Esophagus squamous epithelium (tissue), 5 donors: ENCODE measurements around the gene ADGRG1. TPM values are rescaled to one million over a fixed set of nuclear protein-coding genes. Genes with fewer than 3 reads are reported as not detected.

Source experiments
- DNase-seq: peaks from one replicate; lab custom pipeline; 2025; lab: John Stamatoyannopoulos, UW
- H3K27ac ChIP-seq, 4 donors: fragments of 200-600 bp; sonication (generic); one replicate each; pipeline ENCODE4 v1.5.1; 2016 to 2019; ENCODE audit warnings: mild to moderate bottlenecking in 1 of 4
- H3K27me3 ChIP-seq, 4 donors: fragments of 200-600 bp; sonication (generic); 1 replicate in 3 of 4; 2 replicates in 1 of 4; pipeline versions ENCODE4 v1.5.1 to v1.6.0; 2017 to 2021; ENCODE audit warnings: antibody characterized with exemption in 1 of 4
- H3K36me3 ChIP-seq, 3 donors: fragments of 200-600 bp; sonication (generic); one replicate each; pipeline ENCODE4 v1.5.1; 2016 to 2019
- H3K4me1 ChIP-seq, 3 donors: fragments of 200-600 bp; sonication (generic); one replicate each; pipeline ENCODE4 v1.5.1; 2017 to 2019
- H3K4me3 ChIP-seq, 4 donors: fragments of 200-600 bp; sonication (generic); 1 replicate in 3 of 4; 2 replicates in 1 of 4; pipeline ENCODE4 v1.5.1; 2016 to 2019; ENCODE audit warnings: mild to moderate bottlenecking in 2 of 4, moderate library complexity in 1 of 4
- H3K9me3 ChIP-seq, 3 donors: fragments of 200-600 bp; sonication (generic); one replicate each; pipeline ENCODE4 v1.5.1; 2016 to 2019
- POLR2A ChIP-seq, 4 donors: fragments of 450-650 bp; IDR thresholded peaks; one replicate each; pipeline ENCODE4 v1.6.1; 2017; ENCODE audit warnings: antibody characterized with exemption in 4 of 4, mild to moderate bottlenecking in 4 of 4, moderate library complexity in 3 of 4
- WGBS, 2 donors: methylation state at CpG; one replicate each; pipeline ENCODE4 v1.1.5; 2018; 5-methylcytosine and 5-hydroxymethylcytosine counted together
- intact Hi-C: fragments of 100-400 bp; cut with DNase I; formaldehyde crosslinking; loops from one replicate; pipeline ENCODE4 v1.15.0; 2022
- total RNA-seq, 4 donors: library from RNA; depleted of rRNA; stranded (reverse); fragments of >200 nt; gene quantifications; one replicate each; pipeline ENCODE4 v1.1.0, GENCODE V29; 2016
- TF ChIP-seq, protein P1 (sequence below), 6 experiments: fragments of 450-650 bp in 4 of 6; fragments of 200-600 bp in 2 of 6; sonication (generic) in 2 of 6; IDR thresholded peaks; one replicate each; pipeline ENCODE4 v1.5.1; 2016 to 2019; ENCODE audit warnings: antibody characterized with exemption in 6 of 6, mild to moderate bottlenecking in 4 of 6, moderate library complexity in 4 of 6
- donor health status: DM: yes; HTN: yes; CAD: no.

ADGRG1 gene
- total RNA-seq, 4 donors from 2014 or later, result 37.0 to 65.5 (median 42.1) TPM

DNA sequence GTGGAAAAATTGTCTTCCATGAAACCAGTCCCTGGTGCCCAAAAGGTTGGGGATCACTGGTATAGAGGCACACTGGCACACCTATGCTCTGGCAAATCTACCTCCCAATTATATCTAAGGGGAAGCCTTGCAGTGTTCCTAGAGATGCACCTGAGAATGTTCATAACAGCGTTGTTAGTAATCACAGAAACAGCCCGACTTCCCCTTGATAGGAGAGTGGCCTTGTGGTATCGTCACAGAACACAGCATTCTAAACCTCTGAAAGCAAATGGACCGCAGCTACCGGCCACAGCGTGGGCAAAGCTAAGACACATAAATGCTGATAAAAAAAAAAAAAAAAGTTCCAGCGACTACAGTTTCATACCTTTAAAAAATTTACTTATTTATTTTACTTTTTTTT lies 39.1 kb upstream of the ADGRG1 start:
- Histone ChIP-seq H3K27me3 (peaks cover 0 to 24% (median 0%) of the 10 kb centered on the region in 4 donors), H3K9me3 (no peaks in the 10 kb centered on the region), H3K36me3 (no peaks in the 10 kb centered on the region), H3K27ac (no peak overlapping the region), H3K4me1 (peaks cover 9 to 31% (median 10%) of the 10 kb centered on the region in 3 donors), H3K4me3 (no peak overlapping the region)
- WGBS, 2 donors, result 86 to 94% methylated on average over 7 of the region's 7 CpGs
- DNase-seq, result no peak
- TF ChIP-seq, protein P1, sequence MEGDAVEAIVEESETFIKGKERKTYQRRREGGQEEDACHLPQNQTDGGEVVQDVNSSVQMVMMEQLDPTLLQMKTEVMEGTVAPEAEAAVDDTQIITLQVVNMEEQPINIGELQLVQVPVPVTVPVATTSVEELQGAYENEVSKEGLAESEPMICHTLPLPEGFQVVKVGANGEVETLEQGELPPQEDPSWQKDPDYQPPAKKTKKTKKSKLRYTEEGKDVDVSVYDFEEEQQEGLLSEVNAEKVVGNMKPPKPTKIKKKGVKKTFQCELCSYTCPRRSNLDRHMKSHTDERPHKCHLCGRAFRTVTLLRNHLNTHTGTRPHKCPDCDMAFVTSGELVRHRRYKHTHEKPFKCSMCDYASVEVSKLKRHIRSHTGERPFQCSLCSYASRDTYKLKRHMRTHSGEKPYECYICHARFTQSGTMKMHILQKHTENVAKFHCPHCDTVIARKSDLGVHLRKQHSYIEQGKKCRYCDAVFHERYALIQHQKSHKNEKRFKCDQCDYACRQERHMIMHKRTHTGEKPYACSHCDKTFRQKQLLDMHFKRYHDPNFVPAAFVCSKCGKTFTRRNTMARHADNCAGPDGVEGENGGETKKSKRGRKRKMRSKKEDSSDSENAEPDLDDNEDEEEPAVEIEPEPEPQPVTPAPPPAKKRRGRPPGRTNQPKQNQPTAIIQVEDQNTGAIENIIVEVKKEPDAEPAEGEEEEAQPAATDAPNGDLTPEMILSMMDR (IDR thresholded peaks at IDR 0.05), result no peak
- TF ChIP-seq POLR2A (IDR thresholded peaks at IDR 0.05), result no peak
- intact Hi-C loops, result loop anchor here (10.0 kb wide), 1 partner anchor 165 kb away; no protein-coding TSS in a partner anchor

DNA sequence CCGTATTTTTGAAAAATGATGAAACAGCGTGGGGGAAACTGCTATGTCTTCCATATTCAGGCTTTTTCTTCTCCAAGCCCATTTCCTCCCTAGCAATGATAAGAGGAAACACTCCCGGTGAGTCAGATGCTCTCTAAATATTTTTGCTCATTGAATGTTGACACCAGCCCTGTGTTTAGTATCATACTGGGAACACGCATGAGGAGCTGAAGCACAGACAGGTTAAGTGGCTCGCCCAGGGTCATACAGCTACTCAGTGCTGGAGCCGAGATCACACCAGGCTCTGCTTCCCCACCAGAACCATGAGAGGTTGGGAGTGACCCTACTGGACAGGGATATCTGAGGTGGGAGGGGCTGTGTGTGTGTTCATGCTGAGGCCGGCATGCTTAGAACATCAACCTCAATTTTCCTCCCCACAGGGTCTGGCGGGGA lies 37.8 kb upstream of the ADGRG1 start:
- Histone ChIP-seq H3K4me3 (no peak overlapping the region), H3K27me3 (peaks cover 0 to 26% (median 0%) of the 10 kb centered on the region in 4 donors), H3K27ac (peak overlapping the region in 2 of 4 donors; percentile 45 to 61), H3K36me3 (no peaks in the 10 kb centered on the region), H3K4me1 (peaks cover 9 to 31% (median 10%) of the 10 kb centered on the region in 3 donors), H3K9me3 (peaks cover 0 to 2% (median 0%) of the 10 kb centered on the region in 3 donors)
- 35 to 36% methylated on average over 5 to 8 of the region's 8 CpGs for WGBS, 2 donors
- TF ChIP-seq, protein P1 (IDR thresholded peaks at IDR 0.05), result no peak
- no peak for TF ChIP-seq POLR2A (IDR thresholded peaks at IDR 0.05)
- intact Hi-C loops, result no loop called here
- DNase-seq, result no peak

DNA sequence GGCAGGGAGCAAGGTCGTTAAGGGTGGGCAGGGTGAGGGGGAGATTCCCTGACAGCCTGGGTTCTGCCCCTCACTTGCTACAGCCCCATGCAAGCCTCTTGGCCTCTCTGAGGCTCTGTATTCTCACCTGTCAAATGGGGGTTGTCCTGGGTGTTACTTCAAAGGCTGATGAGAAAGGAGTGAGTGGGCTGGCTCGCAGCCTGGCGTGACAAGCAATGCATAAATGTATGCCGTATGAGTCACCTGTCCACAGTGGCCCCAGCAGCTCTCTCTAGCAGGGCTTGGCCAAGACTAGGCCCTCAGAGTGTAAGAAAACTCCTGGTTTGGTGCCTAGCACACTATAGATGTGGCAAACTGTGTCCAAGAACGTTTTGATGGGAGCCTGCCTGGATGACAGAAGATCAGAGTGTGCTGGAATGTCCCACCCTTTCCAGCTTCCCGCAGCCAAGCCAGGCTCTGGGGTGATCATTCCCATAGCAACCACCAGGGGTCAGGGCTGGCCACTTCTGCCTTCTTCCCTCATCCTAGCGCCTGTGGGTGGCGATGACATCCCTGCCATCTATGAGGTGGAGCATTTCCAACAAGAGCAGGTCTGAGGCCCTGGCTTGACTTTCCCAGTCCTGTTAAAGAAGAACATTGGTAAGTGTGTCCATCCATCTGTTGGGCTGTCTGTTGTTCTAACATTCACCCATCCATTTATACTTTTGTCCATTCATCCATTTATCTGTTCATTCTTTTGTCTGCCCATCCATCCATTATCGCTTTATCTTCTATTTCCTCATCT lies 37.2 kb upstream of the ADGRG1 start:
- Histone ChIP-seq H3K4me3 (no peak overlapping the region), H3K9me3 (peaks cover 0 to 4% (median 0%) of the 10 kb centered on the region in 3 donors), H3K27ac (peak overlapping the region in 2 of 4 donors; percentile 45 to 61), H3K36me3 (no peaks in the 10 kb centered on the region), H3K4me1 (peaks cover 9 to 31% (median 10%) of the 10 kb centered on the region in 3 donors), H3K27me3 (peaks cover 0 to 26% (median 0%) of the 10 kb centered on the region in 4 donors)
- no peak for DNase-seq
- 13 to 17% methylated on average over 6 to 9 of the region's 9 CpGs for WGBS, 2 donors
- TF ChIP-seq POLR2A (IDR thresholded peaks at IDR 0.05), result no peak
- TF ChIP-seq, protein P1 (IDR thresholded peaks at IDR 0.05), result peak; percentile 67 to 95 (median 90)
- intact Hi-C loops, result no loop called here

DNA sequence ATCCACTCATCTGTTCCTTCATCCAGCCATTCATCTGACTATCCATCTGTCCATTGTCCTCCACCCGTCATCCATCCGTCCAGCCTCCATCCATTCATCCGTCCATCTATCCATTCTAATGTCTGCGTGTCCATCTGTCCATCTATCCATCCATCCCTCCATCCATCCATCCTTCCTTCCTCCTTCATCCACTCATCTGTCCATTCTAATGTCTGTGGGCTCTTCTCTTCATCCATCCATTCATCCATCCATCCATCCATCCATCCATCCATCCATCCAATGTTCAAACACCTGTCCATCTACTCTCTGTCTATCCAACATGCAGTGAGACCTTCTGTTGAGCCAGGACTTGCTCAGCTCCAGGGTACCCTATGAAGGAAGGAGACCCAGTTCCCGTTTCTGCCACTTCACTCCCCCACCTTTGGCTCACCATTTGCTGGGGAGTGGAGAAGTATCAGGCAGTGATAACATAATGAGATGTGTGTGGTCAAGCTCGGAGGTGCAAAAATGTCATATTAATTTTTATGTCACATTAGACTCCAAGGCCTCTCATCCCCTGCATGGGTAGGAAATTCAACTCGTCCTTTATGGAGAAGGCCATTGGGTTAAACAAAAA lies 36.5 kb upstream of the ADGRG1 start:
- peaks cover 9 to 31% (median 10%) of the 10 kb centered on the region in 3 donors for H3K4me1 ChIP-seq
- DNase-seq, result no peak
- H3K27me3 ChIP-seq, result peaks cover 0 to 26% (median 0%) of the 10 kb centered on the region in 4 donors
- TF ChIP-seq, protein P1 (IDR thresholded peaks at IDR 0.05), result no peak
- TF ChIP-seq POLR2A (IDR thresholded peaks at IDR 0.05), result no peak
- no peaks in the 10 kb centered on the region for H3K36me3 ChIP-seq
- peak overlapping the region in 1 of 4 donors; percentile 42 for H3K27ac ChIP-seq
- peaks cover 0 to 4% (median 0%) of the 10 kb centered on the region in 3 donors for H3K9me3 ChIP-seq
- 64 to 75% methylated on average over 7 of the region's 7 CpGs for WGBS, 2 donors
- intact Hi-C loops, result no loop called here
- no peak overlapping the region for H3K4me3 ChIP-seq
